Lung (tissue), 12 donors: ENCODE results near the gene PPIL1. TPM values are rescaled to one million over a fixed set of nuclear protein-coding genes. Genes with fewer than 3 reads are reported as not detected.

Experiments
- ATAC-seq: fragments of 200-7000 bp; cut with Tn5 transposase; one replicate; pipeline ENCODE4 v1.9.1; 2020; ENCODE audit warnings: moderate number of reproducible peaks; ENCODE audit not compliant: insufficient read depth, low FRiP score
- DNase-seq, 3 donors: peaks; one replicate each; pipeline ENCODE4 v3.0.0-alpha.2; 2013 to 2017
- H3K27ac ChIP-seq, 2 donors: one replicate each; pipeline ENCODE4 v1.5.1; 2013; ENCODE audit warnings: mild to moderate bottlenecking in 2 of 2, moderate library complexity in 2 of 2, control low read depth in 1 of 2, inconsistent platforms in 1 of 2, low read depth in 1 of 2, low read length in 1 of 2
- H3K27me3 ChIP-seq, 3 donors: one replicate each; pipeline ENCODE4 v1.5.1; 2013; ENCODE audit warnings: low read length in 2 of 3; ENCODE audit not compliant: control insufficient read depth in 3 of 3, insufficient read depth in 3 of 3
- H3K36me3 ChIP-seq, 4 donors: one replicate each; pipeline ENCODE4 v1.5.1; 2013; ENCODE audit warnings: low read length in 4 of 4, mild to moderate bottlenecking in 1 of 4, moderate library complexity in 1 of 4; ENCODE audit not compliant: control insufficient read depth in 4 of 4, insufficient read depth in 4 of 4
- H3K4me1 ChIP-seq, 5 donors: one replicate each; pipeline ENCODE4 v1.5.1; 2013; ENCODE audit warnings: low read length in 5 of 5, mild to moderate bottlenecking in 2 of 5, moderate library complexity in 1 of 5; ENCODE audit not compliant: control insufficient read depth in 5 of 5, insufficient read depth in 5 of 5
- H3K4me3 ChIP-seq: one replicate; pipeline ENCODE4 v1.5.1; 2013; ENCODE audit warnings: mild to moderate bottlenecking, control low read depth, moderate library complexity
- H3K9ac ChIP-seq, 2 donors: one replicate each; pipeline ENCODE4 v1.5.1; 2013; ENCODE audit warnings: low read length in 2 of 2, control low read depth in 1 of 2; ENCODE audit not compliant: insufficient read depth in 1 of 2
- H3K9me3 ChIP-seq, 4 donors: one replicate each; pipeline ENCODE4 v1.5.1; 2013; ENCODE audit warnings: low read length in 3 of 4, mild to moderate bottlenecking in 1 of 4, moderate library complexity in 1 of 4; ENCODE audit not compliant: control insufficient read depth in 4 of 4, insufficient read depth in 3 of 4
- CTCF ChIP-seq: IDR thresholded peaks from 2 replicates; pipeline ENCODE4 v1.5.1; 2012; ENCODE audit warnings: mild to moderate bottlenecking; ENCODE audit errors: control extremely low read depth, extremely low read depth
- WGBS, 2 donors: extraction: QIAGEN DNeasy Blood & Tissue Kit; methylation state at CpG; one replicate each; pipeline ENCODE4 v1.1.7; 2013; 5-methylcytosine and 5-hydroxymethylcytosine counted together
- polyA plus RNA-seq, 2 donors: library from polyadenylated mRNA; stranded (reverse); fragments of 200-250 nt; gene quantifications; one replicate each; pipeline ENCODE4 v1.2.1, GENCODE V29; 2013
- total RNA-seq, 2 donors: library from RNA; depleted of rRNA in 1 of 2; stranded (reverse); fragments of >200 nt in 1 of 2; gene quantifications; one replicate each; pipeline ENCODE4 v1.2.1, GENCODE V29; 2014 to 2021
- donor health status: control.
- donor health status: control.
- donor health status: Bipolar disorder and iron deficiency.
- donor health status: healthy.
- donor health status: DM: yes; HTN: yes; CAD: no.

Gene PPIL1
- total and polyA plus RNA-seq, 4 donors, result 12.3 to 30.2 (median 20.1) TPM

DNA sequence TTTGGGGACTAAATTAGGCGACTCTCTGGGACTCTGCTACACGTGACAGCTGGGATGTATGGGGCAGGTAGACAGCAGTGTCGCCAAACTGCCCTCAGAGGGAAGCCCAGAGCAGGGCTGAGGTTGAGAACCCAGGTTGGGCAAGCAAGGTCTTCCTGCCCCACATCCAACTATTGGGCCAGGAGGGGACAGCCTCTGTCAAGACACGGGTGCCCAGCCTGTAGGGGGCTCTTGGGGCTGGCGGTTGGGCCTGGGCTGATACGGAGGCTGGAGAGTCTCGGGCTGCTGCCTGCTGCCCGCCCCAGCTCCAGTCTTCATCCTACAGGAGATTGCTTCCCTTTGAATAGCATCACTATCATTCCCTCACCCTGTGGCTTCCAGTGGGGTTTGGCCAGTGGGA is 68.7 kb downstream of the PPIL1 start:
- H3K9me3 ChIP-seq, result no peaks in the 10 kb centered on the region
- H3K27me3 ChIP-seq, result peaks cover 0 to 3% (median 0%) of the 10 kb centered on the region in 3 donors
- no peak overlapping the region for H3K9ac ChIP-seq
- no peaks in the 10 kb centered on the region for H3K36me3 ChIP-seq
- ATAC-seq (no peak), DNase-seq (no peak)
- no peak overlapping the region for H3K27ac ChIP-seq
- no peak for TF ChIP-seq CTCF
- 82 to 90% methylated on average over 8 of the region's 8 CpGs for WGBS, 2 donors
- H3K4me1 ChIP-seq, result peaks cover 0 to 7% (median 0%) of the 10 kb centered on the region in 5 donors
- no peak overlapping the region for H3K4me3 ChIP-seq

DNA sequence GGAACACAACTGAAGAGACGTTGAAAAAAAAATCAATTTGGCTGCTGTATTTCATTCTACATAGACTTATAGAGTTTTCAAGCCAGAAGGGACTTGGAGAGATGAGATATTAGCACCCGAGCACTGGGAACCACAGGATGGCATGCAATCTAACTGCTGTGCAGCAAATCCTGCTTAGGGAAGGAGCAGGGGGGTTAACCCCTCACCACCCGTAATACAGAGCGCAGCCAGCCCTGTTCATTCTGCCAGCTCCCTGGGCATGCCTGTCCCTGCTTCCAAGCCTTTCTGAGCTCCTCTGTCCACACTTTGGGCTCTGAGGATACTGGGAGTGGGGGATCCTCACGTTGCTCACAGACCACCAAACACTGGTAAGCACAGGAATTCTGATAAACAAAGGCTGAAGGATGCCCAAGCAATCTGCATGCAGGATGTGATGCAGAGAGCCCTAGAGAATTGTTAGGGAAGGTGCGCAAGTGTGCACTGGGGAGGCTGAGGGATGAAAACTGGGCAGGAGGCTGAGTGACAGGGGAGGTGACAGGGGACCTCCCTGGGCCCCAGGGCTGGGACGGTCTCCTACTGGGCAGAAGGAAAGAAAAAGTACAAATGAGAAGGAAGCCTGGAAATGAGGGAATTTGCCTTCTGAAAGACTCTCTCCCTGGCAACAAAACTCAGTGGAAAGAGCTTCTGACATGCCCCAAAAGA is 69.4 kb downstream of the PPIL1 start:
- no peaks in the 10 kb centered on the region for H3K9me3 ChIP-seq
- H3K4me3 ChIP-seq, result no peak overlapping the region
- H3K9ac ChIP-seq, result no peak overlapping the region
- 67 to 68% methylated on average over 7 of the region's 7 CpGs for WGBS, 2 donors
- no peak for TF ChIP-seq CTCF
- H3K4me1 ChIP-seq, result peaks cover 0 to under 1% (median 0%) of the 10 kb centered on the region in 5 donors
- peaks cover 0 to 3% (median 0%) of the 10 kb centered on the region in 3 donors for H3K27me3 ChIP-seq
- no peak overlapping the region for H3K27ac ChIP-seq
- DNase-seq, result no peak
- ATAC-seq, result no peak
- no peaks in the 10 kb centered on the region for H3K36me3 ChIP-seq

Other genes with a start within 250 kb of the PPIL1 start
- 10 to 100 TPM; 35.3 to 80.1 TPM for gene CDKN1A, start 196.1 kb downstream of the PPIL1 start, total RNA-seq
- 100 to 1,000 TPM in 1 of 2 donors, 10 to 100 TPM in 1; 52.2 to 183 TPM for gene CDKN1A, start 196.1 kb downstream of the PPIL1 start, polyA plus RNA-seq
- 1 to 10 TPM; 1.2 to 1.5 TPM for gene RAB44, start 177.0 kb downstream of the PPIL1 start, total RNA-seq
- under 1 TPM; 0.26 to 0.66 TPM for gene RAB44, start 177.0 kb downstream of the PPIL1 start, polyA plus RNA-seq
- 1 to 10 TPM; 3.2 to 5.2 TPM for gene CPNE5, start 35.4 kb downstream of the PPIL1 start, total RNA-seq
- 1 to 10 TPM in 1 of 2 donors, under 1 TPM in 1; 0.93 to 4.3 TPM for gene CPNE5, start 35.4 kb downstream of the PPIL1 start, polyA plus RNA-seq
- 10 to 100 TPM; 44.8 to 59.5 TPM for gene C6orf89, start 11.1 kb upstream of the PPIL1 start, total RNA-seq
- gene C6orf89, start 11.1 kb upstream of the PPIL1 start, polyA plus RNA-seq, result 10 to 100 TPM; 22.9 to 34.0 TPM
- 1 to 10 TPM; 1.7 to 3.8 TPM for gene PI16, start 79.9 kb upstream of the PPIL1 start, total RNA-seq
- gene PI16, start 79.9 kb upstream of the PPIL1 start, polyA plus RNA-seq, result 1 to 10 TPM in 1 of 2 donors, under 1 TPM in 1; 0.60 to 4.3 TPM
- 100 to 1,000 TPM; 133 to 210 TPM for gene MTCH1, start 111.4 kb upstream of the PPIL1 start, total RNA-seq
- 100 to 1,000 TPM; 120 to 180 TPM for gene MTCH1, start 111.4 kb upstream of the PPIL1 start, polyA plus RNA-seq
- 10 to 100 TPM; 24.2 to 76.7 TPM for gene FGD2, start 130.9 kb upstream of the PPIL1 start, total RNA-seq
- 10 to 100 TPM; 20.4 to 55.9 TPM for gene FGD2, start 130.9 kb upstream of the PPIL1 start, polyA plus RNA-seq